Stimulated activated CD4-positive, alpha-beta T cell treated with anti-CD3 and anti-CD28 coated beads, Interleukin-4, amount 100 ng/mL, for 4 hours (primary cell): ENCODE data around the gene INPP4B.

Experiments used
- DNase-seq, 2 experiments: peaks; one replicate each; pipeline ENCODE4 v3.0.0-alpha.2; 2020

The INPP4B gene

DNA sequence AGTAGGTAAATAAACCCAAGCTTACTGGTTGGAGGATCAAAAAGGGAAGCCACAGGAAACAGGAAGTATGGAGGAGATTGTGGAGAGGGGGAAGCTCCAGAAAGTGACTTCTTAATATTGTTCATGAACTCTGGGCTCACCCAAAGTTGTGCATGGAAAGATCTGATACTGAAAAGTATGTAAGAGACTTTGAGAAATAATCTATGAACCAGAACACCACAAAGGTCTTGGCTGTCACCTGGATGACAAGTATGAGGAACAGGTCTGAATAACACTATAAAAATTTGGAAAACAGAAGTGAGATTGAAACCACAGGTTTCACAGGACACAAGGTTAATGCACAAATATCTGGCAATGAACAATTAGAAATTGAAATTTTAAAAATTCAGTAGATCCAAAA is 567.4 kb downstream of the INPP4B start:
- DNase-seq: no peak

DNA sequence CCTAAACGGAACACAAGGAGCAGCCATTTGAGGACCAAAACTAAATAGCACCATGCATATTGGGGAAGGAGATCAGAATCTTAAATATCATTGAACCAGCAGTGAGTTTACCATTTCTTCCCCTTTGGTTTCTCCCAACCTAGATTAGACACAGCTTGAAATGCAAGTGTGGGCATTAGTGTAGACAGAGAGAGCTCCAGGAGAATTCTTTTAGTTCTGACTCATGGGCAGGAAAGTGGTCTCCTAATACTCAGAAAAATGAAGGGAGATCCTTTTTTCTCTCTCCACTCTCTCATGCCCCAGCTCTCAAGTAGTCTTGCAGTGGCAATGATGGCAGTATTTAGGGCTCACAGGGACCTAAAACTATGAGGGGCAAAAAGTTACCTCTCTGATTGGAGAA is 567.9 kb downstream of the INPP4B start:
- DNase-seq: no peak

DNA sequence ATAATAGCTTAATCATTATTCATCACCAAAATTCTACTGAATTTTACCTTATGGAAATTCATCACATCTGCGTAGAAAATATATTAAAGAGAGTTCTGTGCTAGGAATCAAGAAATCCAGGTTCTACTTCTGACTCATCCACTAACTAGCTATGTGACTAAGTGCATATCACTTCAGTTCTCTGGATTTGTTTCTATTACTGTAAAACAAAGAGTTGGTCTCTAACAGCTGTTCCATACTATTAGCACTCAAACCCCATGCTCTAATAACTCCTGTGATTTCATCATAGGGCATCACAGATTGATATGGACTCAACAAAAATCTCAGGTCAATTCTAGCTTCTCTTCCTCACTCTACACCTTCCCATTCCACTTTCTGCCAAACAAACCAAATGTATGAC is 572.0 kb downstream of the INPP4B start:
- DNase-seq: no peak

DNA sequence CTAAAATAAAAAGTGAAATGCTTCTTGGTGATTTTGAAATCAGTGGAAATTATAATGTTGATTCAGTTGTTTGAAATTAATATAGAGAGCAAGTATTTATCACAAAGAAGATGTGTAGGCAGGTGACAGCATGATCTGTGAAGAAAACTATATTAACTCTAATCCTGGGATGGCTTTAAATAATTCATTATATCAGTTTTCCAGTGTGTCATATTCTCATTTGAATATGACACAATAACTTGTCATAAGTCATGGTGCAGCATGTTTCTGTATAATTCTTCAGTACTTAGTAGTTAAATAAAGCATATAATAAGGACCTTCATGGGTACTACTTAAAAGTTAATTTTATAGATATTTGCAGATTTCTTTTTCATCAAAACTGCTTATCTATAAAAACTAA is 573.6 kb downstream of the INPP4B start:
- no peak for DNase-seq

DNA sequence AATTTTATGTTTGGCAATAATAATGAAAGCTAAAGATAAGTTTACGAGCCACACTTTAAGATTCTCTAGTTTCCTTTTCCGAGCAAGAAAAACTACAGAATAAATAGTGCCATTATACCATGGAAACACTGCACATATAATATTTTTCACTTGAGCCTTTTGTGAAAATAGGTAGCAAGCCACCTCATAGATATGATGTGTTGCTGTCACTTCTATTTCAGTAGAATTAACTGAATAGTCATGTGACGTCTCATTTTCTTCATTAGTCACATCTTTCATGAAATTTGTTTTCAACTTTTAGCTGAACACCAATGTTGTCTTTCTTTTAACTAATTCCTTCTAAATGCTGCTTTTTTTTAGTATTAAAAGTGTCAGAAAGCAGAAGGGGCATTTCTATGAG is 574.3 kb downstream of the INPP4B start:
- no peak for DNase-seq

DNA sequence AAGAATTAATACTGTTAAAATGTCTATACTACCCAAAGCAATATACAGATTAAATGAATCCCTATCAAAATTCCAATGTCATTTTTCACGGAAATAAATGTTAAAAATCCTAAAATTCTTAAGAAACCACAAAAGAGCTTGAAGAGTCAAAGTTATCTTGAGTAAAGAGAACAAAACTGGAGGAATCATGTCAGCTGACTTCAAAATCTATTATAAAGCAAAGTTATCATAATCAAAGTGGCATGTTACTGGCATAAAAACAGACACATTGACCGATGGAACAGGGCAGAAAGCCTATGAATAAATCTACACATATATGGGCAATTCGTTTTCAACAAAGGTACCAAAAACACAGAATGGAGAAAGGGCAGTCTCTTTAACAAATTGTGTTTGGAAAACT is 579.0 kb downstream of the INPP4B start:
- no peak for DNase-seq

DNA sequence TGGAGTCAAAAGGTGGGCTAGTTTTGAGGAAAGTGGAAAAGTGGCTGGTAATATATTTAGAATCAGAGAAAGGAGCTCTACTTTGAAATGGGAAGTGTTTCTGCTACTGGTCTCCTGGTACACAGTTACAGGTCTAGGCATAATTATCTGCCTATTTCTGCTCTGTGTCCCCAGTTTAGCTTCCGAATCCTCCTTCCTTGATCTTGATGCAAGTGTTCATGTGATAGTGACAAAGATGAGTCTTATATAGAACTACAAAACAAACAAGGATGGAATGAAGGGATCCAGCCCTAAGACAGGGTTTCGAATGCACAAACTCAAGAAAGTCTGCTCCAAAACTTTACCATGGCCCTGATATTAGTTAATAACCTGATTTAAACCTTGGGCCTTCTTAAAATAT is 580.2 kb downstream of the INPP4B start:
- DNase-seq: no peak

DNA sequence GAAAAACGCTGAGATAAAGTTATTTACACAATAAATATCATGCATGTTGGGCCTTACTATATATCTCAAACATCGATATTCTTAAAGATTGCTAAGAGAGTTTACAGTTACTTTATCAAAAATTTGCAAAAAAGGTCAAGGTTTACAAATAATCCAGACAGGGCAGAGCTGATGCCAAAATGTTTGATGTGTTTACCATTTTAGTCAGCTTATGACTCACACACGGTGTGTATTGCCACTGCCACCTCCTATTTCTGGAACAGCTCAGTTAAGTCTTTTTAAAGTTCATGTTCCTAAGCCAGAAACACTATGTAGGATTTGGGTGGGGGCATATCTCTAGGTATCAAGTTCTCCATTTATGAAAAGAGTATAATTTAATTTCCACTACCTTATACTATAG is 580.6 kb downstream of the INPP4B start:
- peak in 1 of 2 experiments; percentile 29 for DNase-seq

DNA sequence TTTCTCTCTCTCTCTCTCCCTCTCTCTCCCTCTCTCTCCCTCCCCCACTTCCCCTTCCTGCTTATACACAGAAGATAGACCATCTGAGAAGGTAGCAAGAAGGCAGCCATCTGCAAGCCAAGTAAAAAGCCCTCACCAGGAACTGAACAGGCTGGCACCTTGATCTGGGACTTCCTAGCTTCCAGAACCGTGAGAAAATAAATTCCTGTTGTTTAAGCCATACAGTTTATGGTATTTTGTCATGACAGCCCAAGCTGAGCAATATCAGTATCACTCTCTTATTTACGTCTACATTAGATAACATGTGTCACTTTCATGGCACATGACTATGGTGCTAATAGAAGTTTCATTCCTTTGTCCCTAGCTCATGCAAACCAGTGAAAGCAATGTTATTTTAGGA is 581.1 kb downstream of the INPP4B start:
- no peak for DNase-seq

DNA sequence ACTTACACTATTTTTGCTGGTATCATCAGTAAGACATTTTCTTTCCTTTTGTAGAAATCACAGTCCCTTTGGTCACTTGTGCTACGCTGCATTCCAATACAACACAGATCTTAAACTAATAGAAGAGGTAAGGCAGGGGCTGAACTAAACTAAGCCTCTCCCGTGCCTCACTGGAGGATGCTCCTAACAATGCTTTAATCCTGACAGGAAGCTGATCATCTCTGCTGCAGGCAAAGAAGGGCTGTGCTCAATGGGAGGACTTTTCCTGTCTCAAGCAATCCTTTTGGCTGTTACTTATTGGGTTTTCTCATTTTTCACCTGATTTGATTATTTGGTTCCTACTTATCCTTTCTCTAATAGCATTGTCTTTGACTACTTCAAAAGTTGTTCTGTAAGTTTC is 583.1 kb downstream of the INPP4B start:
- DNase-seq: no peak

DNA sequence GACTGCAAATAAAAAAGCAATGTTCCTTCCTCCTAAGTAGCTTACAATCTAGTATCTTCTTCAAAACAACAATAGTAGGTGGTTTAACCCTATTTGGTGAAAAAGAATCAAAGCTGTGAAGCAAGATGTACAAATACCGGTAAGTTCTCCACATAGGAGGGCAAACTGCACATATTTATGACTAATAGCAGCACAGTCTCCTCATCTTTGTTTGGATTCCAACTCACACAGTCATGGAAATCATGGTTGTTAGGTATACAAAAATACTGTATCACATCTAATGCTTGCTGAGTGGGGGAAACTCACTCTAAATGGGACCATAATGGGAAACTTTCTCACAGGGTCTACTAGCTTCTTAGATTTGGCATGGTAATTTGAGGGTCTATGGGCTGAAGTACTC is 597.2 kb downstream of the INPP4B start:
- DNase-seq: no peak

DNA sequence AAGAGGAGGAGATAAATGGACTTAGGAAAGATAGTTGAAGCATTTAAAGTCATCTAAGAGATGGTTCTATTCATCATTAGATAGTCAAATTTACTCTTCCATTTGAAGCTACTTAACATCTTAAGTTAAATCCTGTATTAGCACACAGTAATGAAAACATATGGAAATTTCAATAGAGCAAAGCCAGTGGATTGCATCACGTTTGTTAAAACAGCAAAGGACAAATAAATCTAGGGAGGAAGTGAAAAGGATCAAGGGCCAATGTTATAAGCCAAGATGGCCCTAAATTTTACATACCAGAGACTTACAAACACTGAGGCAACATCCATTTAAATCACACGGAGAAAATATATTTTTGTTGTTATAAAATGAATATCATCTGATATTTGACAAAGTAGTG is 602.8 kb downstream of the INPP4B start:
- no peak for DNase-seq

DNA sequence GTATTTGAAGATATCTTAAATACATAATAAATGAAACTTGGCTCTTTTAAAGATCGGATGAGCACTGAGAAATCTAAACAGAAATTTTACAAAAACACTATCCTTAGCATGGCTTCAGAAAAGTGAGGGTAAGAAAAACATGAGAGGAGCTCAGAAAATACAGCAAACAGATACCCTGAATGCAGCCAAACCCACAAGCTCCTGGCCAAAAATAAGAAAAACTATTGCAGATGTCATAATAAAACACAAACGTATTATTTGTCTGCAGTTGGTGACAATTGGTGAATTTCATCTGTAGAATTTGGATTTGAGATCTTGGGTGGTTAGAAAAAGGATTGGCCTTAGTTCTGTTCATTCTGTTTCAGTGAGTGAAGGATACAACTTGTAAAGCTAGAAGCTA is 603.9 kb downstream of the INPP4B start:
- no peak for DNase-seq

DNA sequence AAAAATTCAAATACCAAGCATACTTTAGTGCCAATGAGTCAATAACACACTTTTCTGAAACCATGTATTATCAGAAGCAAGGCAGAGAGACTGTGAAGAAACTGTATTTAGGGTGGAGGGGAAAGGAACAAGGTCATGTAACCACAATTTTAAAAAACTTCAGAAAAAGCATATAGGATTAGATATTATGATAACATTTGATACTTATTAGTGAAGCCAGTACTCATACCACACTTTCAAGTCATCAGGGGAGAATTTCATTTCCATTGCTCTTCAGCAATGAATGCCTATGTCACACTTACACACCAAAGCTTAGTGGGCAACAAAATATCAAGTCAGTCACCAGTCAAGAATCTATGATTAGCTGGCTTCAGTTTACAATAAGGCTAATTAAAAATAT is 607.5 kb downstream of the INPP4B start:
- no peak for DNase-seq

DNA sequence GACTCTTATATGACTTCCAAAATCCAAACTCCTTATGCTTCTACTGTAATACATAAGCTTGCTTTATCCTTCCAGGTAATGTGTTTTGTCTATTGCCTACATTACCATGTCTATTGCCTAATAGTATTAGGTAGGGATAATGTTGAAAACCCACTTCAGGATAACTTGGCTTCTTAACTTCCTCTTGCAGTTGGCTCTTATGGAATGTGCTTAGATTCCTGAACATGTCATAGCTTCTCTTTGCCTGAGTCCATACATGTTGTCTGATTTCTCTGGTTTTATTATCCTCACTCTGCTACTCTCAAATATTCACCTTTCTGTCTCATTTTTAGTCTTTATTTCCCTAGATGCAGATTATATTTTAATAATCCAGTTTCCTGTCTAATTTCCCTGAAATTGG is 609.8 kb downstream of the INPP4B start:
- no peak for DNase-seq

DNA sequence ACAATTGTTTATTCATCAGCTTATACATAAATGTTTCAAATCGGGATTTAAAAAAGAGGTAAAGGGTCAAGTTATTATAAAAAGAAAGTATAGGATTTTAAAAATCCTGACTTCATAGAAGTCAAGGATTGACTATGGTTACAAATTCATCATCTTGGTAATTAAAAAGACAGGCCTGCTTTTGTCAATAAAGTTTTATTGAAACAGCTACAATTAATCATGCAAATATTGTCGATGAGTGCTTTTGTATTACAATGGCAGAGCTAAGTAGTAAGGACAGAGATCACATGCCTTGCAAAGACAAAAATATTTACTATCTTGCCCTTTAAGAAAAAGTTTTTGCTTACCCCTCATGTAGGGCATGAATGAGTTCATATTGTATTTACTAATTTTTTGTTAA is 614.3 kb downstream of the INPP4B start:
- DNase-seq: no peak

DNA sequence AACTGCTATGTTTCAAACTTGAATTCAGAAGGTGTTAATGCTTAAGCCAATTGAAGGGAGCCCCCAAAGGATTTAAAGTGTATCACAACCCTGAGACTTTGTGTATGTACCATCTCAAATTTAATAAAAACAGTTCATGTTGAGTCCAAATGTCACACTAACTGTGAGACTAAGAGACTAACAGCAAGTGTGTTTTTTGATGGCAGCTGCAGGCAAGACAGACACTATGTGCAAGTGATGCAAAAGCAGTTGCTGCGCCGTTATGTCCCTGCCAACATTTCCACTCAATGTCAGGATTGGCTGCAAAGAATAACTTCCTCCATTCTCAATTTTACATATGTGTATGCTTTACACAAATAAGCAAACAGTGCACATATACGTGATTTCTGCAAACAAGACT is 615.1 kb downstream of the INPP4B start:
- DNase-seq: no peak

DNA sequence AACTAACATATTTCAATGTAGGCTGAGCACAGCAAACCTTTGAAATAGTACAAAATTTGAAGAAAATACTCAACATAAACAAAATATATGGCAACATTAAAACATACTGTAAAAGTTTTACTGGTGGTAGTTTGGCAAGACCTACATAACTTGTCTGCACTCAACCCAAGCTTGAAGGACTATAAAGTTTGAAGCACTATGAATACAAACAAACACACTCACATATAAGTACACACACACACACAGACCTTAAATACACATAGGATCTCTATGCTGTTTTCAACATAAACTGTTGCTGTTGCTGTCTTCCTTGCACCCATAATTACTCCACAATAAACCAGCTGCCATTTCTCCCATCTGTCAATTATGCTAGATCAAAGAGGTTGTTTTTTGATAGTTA is 620.1 kb downstream of the INPP4B start:
- DNase-seq: no peak

DNA sequence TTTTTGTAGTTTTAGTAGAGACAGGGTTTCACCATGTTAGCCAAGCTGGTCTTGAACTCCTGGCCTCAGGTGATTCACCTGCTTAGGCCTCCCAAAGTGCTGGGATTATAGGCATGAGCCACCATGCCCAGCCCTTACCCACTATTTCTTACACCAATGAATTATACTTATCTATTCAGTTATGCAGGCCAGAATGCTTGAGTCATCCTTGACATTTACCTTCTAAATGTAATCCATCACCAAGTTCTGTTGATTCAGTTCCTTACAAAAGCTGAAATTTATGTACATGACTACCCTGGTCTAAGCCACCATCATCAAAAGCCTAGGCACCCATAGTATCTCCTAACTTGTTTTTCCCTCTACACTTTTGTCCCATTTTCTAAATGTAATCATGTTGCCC is 624.0 kb downstream of the INPP4B start:
- DNase-seq: no peak

DNA sequence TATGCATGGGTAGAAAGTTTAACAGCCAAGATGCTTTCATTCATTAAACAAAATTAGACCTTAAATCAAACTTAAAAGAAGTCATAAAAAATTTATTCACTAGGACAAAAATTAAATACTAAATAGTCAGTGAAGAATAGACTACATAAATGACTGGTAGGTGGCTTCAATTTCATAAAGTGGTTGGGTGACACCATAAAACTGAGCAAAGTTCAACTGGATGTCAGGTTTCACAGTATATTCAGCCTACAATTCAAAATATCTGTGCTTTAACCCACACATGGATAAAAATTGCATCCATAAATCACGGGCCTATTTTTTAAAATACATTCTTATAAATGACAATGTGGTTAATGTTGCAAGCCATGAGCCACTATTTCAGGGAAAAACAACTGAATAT is 627.4 kb downstream of the INPP4B start:
- DNase-seq: no peak

DNA sequence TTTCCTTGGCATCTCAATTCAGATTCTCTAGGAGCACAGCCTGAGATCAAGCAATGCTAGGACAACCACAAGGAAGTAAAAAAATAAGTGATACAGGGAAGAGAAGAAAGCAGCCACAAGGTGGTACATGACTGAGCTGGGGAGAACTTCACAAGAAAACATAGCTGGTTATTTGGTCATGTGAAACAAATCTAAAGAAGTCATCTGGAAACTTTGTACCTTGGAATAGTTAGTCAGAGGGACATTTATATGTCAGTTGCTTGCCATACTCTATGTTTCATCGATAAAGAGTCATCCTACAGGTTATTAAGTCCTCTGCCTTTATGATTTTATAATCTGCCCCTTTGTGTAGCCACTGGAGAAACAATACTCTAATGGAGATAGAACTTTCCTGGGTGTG is 634.7 kb downstream of the INPP4B start:
- DNase-seq: no peak

DNA sequence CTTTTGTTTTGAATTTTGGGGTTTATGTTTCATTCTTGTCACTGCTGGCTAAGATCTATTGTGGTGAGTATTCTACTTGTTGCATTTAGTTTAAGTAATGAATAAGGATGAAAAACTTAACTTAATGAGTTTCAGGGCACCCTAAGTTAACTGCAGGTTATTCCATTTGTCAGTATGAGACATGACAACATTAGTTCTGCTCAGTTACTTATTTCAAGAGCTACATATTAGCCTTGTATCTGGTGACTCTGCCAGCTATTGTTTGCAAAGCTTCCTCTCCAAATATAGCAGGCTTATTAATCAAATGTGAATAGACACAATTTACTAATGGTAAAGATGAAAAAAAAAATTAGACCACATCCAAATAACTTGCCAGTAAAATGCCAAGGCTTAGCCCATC is 642.6 kb downstream of the INPP4B start:
- no peak for DNase-seq

DNA sequence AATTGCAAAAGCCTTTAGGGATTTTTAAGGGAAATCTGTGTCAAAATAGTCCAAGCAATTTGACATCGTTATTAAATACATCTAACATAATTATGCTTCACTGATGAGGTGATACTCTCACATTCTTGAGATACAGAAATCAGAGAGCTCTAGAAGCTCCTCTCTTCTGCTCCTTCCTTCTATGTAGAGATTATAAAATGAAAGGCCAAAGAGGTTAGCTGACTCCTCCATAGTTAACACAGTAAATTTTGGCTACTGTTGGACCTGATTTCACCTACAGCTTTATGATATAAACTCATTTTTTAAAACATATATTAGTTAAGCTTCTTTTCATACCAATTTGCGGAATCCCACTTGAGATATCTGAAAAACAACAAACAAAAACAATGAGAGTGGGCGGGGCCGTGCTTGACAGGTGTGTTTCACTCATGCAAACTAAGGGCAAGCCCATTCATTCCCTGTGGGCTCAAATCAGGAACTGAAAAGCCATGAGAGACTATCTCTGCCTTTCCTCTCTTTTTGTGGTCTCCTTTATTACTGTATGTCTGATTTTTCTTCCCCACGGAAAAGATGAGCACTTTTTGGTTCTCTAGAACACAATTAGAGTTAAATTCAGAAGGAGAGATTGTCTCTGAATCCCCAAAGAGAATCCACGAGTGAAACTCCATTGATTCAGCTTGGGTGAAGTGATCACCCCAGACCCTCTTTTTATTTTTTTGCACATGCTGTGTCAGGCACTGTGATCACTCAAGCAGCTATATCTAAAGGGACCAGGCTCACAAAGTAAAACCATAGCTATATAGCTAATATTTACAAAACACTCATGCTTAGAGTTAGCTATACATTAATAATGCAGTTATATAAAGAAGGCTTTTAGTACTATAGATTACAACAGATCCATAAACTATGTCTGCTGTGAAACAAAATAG is 643.4 kb downstream of the INPP4B start:
- no peak for DNase-seq

DNA sequence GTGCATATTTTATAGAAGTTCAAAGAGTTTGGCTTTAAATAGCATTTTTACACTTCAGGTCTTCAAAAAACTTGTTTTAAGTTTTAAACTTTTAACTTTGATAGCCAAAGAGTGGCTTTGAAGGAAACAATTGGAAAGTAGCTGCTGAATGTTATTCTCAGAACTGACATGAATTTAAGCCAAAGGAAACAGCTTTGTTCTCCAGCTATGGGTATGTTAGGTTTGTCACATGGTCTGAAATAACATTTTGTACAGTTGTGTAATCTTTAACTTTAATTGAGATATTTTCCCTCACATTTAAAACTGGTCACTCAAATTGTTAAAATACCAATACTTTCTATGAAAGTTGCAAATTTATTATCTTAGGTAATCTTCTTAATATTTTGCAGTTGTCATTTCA is 645.1 kb downstream of the INPP4B start:
- no peak for DNase-seq

DNA sequence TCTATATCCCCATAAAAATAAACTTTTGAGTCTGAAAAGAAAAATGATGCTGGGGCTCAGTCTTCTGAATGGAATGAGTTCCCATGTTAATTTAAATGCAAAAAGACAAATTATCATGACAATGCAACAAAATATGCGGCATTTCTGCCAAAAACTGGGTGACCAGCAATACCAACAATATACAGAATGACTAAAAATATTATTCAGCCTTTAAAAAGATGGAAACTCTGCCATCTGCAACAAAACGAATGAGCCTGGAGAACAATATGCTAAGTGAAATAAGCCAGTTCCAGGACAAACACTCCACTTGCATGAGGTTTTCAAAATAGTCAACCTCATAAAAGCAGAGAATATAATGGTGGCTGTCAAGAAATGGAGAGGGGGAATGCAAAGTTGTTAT is 651.2 kb downstream of the INPP4B start:
- no peak for DNase-seq
